GM23338 (cell line): ENCODE measurements around the gene CD19. TPM values are rescaled to one million over a fixed set of nuclear protein-coding genes. Genes with fewer than 3 reads are reported as not detected.

Experiments
- ATAC-seq: fragments of 200-7000 bp; cut with Tn5 transposase; 3 replicates; pipeline ENCODE4 v1.9.1; 2020
- DNase-seq: peaks from one replicate; pipeline ENCODE4 v3.0.0-alpha.2; 2015; ENCODE audit warnings: low spot score
- H2AFZ ChIP-seq: fragments of 200-600 bp; sonication (generic); 2 replicates; pipeline ENCODE4 v1.8.0; 2016; ENCODE audit warnings: antibody characterized with exemption, mild to moderate bottlenecking, moderate library complexity
- H3F3A ChIP-seq: fragments of 200-600 bp; sonication (generic); replicated peaks from 2 replicates; pipeline ENCODE4 v1.8.0; 2017; ENCODE audit warnings: antibody characterized with exemption, mixed run types, low read depth
- H3K27ac ChIP-seq: fragments of 200-600 bp; sonication (generic); 2 replicates; pipeline ENCODE4 v1.6.1; 2016; ENCODE audit warnings: low read depth
- H3K27me3 ChIP-seq: fragments of 200-600 bp; sonication (generic); 2 replicates; pipeline ENCODE4 v1.8.0; 2016; ENCODE audit warnings: mild to moderate bottlenecking, mixed run types, moderate library complexity; ENCODE audit not compliant: insufficient read depth
- H3K36me3 ChIP-seq: fragments of 200-600 bp; sonication (generic); 2 replicates; pipeline ENCODE4 v1.8.0; 2016; ENCODE audit warnings: mild to moderate bottlenecking; ENCODE audit not compliant: insufficient read depth
- H3K4me1 ChIP-seq: fragments of 200-600 bp; sonication (generic); 2 replicates; pipeline ENCODE4 v1.8.0; 2016; ENCODE audit warnings: mild to moderate bottlenecking, moderate library complexity; ENCODE audit not compliant: insufficient read depth
- H3K4me2 ChIP-seq: fragments of 200-600 bp; sonication (generic); 2 replicates; pipeline ENCODE4 v1.7.1; 2017; ENCODE audit warnings: mixed run types
- H3K4me3 ChIP-seq: fragments of 200-600 bp; sonication (generic); 2 replicates; pipeline ENCODE4 v1.6.1; 2016; ENCODE audit warnings: mixed run types
- H3K79me2 ChIP-seq: fragments of 200-600 bp; sonication (generic); replicated peaks from 2 replicates; pipeline ENCODE4 v1.8.0; 2017; ENCODE audit warnings: mild to moderate bottlenecking; ENCODE audit not compliant: insufficient read depth
- H3K9me2 ChIP-seq: fragments of 200-600 bp; sonication (generic); 2 replicates; pipeline ENCODE4 v1.8.0; 2017; ENCODE audit not compliant: insufficient read depth
- H4K20me1 ChIP-seq: fragments of 200-600 bp; sonication (generic); replicated peaks from 2 replicates; pipeline ENCODE4 v1.8.0; 2017; ENCODE audit warnings: mild to moderate bottlenecking; ENCODE audit not compliant: insufficient read depth
- H3K27ac Mint-ChIP-seq: 2 replicates; pipeline ENCODE4 v1.8.0; 2020; ENCODE audit warnings: inconsistent platforms, mild to moderate bottlenecking, moderate library complexity, mixed read lengths
- H3K27me3 Mint-ChIP-seq: 3 replicates; pipeline ENCODE4 v1.8.0; 2022; ENCODE audit warnings: low read depth, mild to moderate bottlenecking, moderate library complexity, mixed read lengths, inconsistent platforms; ENCODE audit not compliant: insufficient read depth, poor library complexity
- H3K36me3 Mint-ChIP-seq: 3 replicates; pipeline ENCODE4 v1.8.0; 2021; ENCODE audit warnings: low read depth, mild to moderate bottlenecking, inconsistent platforms, moderate library complexity, mixed read lengths
- H3K4me1 Mint-ChIP-seq: 3 replicates; pipeline ENCODE4 v1.8.0; 2020; ENCODE audit warnings: mild to moderate bottlenecking, inconsistent platforms, mixed read lengths
- H3K4me3 Mint-ChIP-seq: 3 replicates; pipeline ENCODE4 v1.8.0; 2021; ENCODE audit warnings: moderate library complexity, mild to moderate bottlenecking, inconsistent platforms, mixed read lengths
- H3K9me3 Mint-ChIP-seq: 3 replicates; pipeline ENCODE4 v1.8.0; 2020; ENCODE audit warnings: moderate library complexity, mild to moderate bottlenecking, inconsistent platforms, mixed read lengths
- CREB1 ChIP-seq: fragments of 250-450 bp; sonication (Bioruptor Pico); IDR thresholded peaks from 2 replicates; pipeline ENCODE4 v1.5.0; 2020; ENCODE audit warnings: low read depth, mild to moderate bottlenecking, moderate library complexity
- EZH2 ChIP-seq: fragments of 200-600 bp; sonication (generic); IDR thresholded peaks from one replicate; pipeline ENCODE4 v1.8.0; 2017; ENCODE audit warnings: antibody characterized with exemption, mild to moderate bottlenecking, low read depth; ENCODE audit not compliant: unreplicated experiment
- EZH2phosphoT487 ChIP-seq: fragments of 200-600 bp; sonication (generic); IDR thresholded peaks from one replicate; pipeline ENCODE4 v1.8.1; 2018; ENCODE audit warnings: antibody characterized with exemption; ENCODE audit not compliant: unreplicated experiment
- STAT1 ChIP-seq: IDR thresholded peaks from one replicate; pipeline ENCODE4 v1.6.1; 2016; ENCODE audit warnings: antibody characterized with exemption; ENCODE audit not compliant: unreplicated experiment
- ZNF114 ChIP-seq: fragments of 250-450 bp; sonication (Bioruptor Pico); IDR thresholded peaks from 2 replicates; pipeline ENCODE4 v1.5.0; 2020; ENCODE audit warnings: mild to moderate bottlenecking, moderate library complexity
- ZNF331 ChIP-seq: fragments of 250-450 bp; sonication (Bioruptor Pico); IDR thresholded peaks from 2 replicates; pipeline ENCODE4 v1.5.0; 2020; ENCODE audit warnings: low read depth, mild to moderate bottlenecking, moderate library complexity
- polyA plus RNA-seq: library from polyadenylated mRNA; unstranded; fragments of >200 nt; fragmentation: Nextera tagmentation; extraction: Ambion mirVana; gene quantifications from 2 replicates; pipeline ENCODE4 v1.2.1, GENCODE V29; 2016
- total RNA-seq: library from RNA; depleted of rRNA; stranded (reverse); fragments of >200 nt; shearing (Covaris generic); gene quantifications from 2 replicates; pipeline ENCODE4 v1.2.3, GENCODE V29; 2014
- TF ChIP-seq, protein P1 (sequence below): IDR thresholded peaks from one replicate; pipeline ENCODE4 v1.6.1; 2018; ENCODE audit warnings: antibody characterized with exemption; ENCODE audit not compliant: unreplicated experiment
- TF ChIP-seq, protein P2 (sequence below): fragments of 250-450 bp; sonication (Bioruptor Pico); IDR thresholded peaks from 2 replicates; pipeline ENCODE4 v1.5.0; 2020; ENCODE audit warnings: mild to moderate bottlenecking, moderate library complexity
- TF ChIP-seq, protein P3 (sequence below), 2 experiments: fragments of 200-600 bp in 1 of 2; sonication (generic) in 1 of 2; conservative IDR thresholded peaks; 2 replicates each; pipeline versions ENCODE4 v1.5.1 to v1.6.1; 2016 to 2017; ENCODE audit warnings: antibody characterized with exemption in 2 of 2, low read depth in 2 of 2, mild to moderate bottlenecking in 2 of 2, moderate library complexity in 1 of 2

The CD19 gene
- total and polyA plus RNA-seq, 2 experiments from 2014 or later = 0.83 to 1.9 TPM

GRCh38 chr16:28980929-28981328 lies 49.2 kb downstream of the CD19 start (continued):
- TF ChIP-seq EZH2 (no peak), ZNF114 (CRISPR knock-in tag) (no peak)
- TF ChIP-seq, protein P1, sequence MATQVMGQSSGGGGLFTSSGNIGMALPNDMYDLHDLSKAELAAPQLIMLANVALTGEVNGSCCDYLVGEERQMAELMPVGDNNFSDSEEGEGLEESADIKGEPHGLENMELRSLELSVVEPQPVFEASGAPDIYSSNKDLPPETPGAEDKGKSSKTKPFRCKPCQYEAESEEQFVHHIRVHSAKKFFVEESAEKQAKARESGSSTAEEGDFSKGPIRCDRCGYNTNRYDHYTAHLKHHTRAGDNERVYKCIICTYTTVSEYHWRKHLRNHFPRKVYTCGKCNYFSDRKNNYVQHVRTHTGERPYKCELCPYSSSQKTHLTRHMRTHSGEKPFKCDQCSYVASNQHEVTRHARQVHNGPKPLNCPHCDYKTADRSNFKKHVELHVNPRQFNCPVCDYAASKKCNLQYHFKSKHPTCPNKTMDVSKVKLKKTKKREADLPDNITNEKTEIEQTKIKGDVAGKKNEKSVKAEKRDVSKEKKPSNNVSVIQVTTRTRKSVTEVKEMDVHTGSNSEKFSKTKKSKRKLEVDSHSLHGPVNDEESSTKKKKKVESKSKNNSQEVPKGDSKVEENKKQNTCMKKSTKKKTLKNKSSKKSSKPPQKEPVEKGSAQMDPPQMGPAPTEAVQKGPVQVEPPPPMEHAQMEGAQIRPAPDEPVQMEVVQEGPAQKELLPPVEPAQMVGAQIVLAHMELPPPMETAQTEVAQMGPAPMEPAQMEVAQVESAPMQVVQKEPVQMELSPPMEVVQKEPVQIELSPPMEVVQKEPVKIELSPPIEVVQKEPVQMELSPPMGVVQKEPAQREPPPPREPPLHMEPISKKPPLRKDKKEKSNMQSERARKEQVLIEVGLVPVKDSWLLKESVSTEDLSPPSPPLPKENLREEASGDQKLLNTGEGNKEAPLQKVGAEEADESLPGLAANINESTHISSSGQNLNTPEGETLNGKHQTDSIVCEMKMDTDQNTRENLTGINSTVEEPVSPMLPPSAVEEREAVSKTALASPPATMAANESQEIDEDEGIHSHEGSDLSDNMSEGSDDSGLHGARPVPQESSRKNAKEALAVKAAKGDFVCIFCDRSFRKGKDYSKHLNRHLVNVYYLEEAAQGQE = no peak
- TF ChIP-seq, protein P2, sequence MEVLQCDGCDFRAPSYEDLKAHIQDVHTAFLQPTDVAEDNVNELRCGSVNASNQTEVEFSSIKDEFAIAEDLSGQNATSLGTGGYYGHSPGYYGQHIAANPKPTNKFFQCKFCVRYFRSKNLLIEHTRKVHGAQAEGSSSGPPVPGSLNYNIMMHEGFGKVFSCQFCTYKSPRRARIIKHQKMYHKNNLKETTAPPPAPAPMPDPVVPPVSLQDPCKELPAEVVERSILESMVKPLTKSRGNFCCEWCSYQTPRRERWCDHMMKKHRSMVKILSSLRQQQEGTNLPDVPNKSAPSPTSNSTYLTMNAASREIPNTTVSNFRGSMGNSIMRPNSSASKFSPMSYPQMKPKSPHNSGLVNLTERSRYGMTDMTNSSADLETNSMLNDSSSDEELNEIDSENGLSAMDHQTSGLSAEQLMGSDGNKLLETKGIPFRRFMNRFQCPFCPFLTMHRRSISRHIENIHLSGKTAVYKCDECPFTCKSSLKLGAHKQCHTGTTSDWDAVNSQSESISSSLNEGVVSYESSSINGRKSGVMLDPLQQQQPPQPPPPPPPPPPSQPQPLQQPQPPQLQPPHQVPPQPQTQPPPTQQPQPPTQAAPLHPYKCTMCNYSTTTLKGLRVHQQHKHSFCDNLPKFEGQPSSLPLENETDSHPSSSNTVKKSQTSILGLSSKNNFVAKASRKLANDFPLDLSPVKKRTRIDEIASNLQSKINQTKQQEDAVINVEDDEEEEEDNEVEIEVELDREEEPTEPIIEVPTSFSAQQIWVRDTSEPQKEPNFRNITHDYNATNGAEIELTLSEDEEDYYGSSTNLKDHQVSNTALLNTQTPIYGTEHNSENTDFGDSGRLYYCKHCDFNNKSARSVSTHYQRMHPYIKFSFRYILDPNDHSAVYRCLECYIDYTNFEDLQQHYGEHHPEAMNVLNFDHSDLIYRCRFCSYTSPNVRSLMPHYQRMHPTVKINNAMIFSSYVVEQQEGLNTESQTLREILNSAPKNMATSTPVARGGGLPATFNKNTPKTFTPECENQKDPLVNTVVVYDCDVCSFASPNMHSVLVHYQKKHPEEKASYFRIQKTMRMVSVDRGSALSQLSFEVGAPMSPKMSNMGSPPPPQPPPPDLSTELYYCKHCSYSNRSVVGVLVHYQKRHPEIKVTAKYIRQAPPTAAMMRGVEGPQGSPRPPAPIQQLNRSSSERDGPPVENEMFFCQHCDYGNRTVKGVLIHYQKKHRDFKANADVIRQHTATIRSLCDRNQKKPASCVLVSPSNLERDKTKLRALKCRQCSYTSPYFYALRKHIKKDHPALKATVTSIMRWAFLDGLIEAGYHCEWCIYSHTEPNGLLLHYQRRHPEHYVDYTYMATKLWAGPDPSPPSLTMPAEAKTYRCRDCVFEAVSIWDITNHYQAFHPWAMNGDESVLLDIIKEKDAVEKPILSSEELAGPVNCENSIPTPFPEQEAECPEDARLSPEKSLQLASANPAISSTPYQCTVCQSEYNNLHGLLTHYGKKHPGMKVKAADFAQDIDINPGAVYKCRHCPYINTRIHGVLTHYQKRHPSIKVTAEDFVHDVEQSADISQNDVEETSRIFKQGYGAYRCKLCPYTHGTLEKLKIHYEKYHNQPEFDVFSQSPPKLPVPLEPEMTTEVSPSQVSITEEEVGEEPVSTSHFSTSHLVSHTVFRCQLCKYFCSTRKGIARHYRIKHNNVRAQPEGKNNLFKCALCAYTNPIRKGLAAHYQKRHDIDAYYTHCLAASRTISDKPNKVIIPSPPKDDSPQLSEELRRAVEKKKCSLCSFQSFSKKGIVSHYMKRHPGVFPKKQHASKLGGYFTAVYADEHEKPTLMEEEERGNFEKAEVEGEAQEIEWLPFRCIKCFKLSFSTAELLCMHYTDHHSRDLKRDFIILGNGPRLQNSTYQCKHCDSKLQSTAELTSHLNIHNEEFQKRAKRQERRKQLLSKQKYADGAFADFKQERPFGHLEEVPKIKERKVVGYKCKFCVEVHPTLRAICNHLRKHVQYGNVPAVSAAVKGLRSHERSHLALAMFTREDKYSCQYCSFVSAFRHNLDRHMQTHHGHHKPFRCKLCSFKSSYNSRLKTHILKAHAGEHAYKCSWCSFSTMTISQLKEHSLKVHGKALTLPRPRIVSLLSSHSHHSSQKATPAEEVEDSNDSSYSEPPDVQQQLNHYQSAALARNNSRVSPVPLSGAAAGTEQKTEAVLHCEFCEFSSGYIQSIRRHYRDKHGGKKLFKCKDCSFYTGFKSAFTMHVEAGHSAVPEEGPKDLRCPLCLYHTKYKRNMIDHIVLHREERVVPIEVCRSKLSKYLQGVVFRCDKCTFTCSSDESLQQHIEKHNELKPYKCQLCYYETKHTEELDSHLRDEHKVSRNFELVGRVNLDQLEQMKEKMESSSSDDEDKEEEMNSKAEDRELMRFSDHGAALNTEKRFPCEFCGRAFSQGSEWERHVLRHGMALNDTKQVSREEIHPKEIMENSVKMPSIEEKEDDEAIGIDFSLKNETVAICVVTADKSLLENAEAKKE = no peak

GRCh38 chr16:28981517-28981916 lies 49.7 kb downstream of the CD19 start:
- H3K27me3 ChIP-seq = no peaks in the 10 kb centered on the region
- no peaks in the 10 kb centered on the region for H3K79me2 ChIP-seq
- no peaks in the 10 kb centered on the region; the same call in 1 of the 2 replicates for H4K20me1 ChIP-seq
- Mint-ChIP-seq H3K27ac (no peak overlapping the region), H3K4me1 (no peaks in the 10 kb centered on the region; the same call in 2 of the 3 replicates), H3K36me3 (peaks cover 49% of the 10 kb centered on the region), H3K9me3 (peaks cover 5% of the 10 kb centered on the region; the same call in 2 of the 3 replicates), H3K4me3 (no peak overlapping the region), H3K27me3 (peaks cover 11% of the 10 kb centered on the region)
- no peaks in the 10 kb centered on the region for H3K9me2 ChIP-seq
- ATAC-seq (peak; percentile 56), DNase-seq (peak; percentile 76)
- no peaks in the 10 kb centered on the region for H3K4me1 ChIP-seq
- H3F3A ChIP-seq = no peaks in the 10 kb centered on the region
- H3K27ac ChIP-seq = no peak overlapping the region
- no peak overlapping the region for H2AFZ ChIP-seq
- no peaks in the 10 kb centered on the region for H3K36me3 ChIP-seq
- no peak overlapping the region for H3K4me2 ChIP-seq
- TF ChIP-seq EZH2 (no peak), CREB1 (CRISPR knock-in tag) (no peak), EZH2phosphoT487 (no peak), ZNF114 (CRISPR knock-in tag) (no peak), STAT1 (no peak), ZNF331 (no peak)
- TF ChIP-seq, protein P3, sequence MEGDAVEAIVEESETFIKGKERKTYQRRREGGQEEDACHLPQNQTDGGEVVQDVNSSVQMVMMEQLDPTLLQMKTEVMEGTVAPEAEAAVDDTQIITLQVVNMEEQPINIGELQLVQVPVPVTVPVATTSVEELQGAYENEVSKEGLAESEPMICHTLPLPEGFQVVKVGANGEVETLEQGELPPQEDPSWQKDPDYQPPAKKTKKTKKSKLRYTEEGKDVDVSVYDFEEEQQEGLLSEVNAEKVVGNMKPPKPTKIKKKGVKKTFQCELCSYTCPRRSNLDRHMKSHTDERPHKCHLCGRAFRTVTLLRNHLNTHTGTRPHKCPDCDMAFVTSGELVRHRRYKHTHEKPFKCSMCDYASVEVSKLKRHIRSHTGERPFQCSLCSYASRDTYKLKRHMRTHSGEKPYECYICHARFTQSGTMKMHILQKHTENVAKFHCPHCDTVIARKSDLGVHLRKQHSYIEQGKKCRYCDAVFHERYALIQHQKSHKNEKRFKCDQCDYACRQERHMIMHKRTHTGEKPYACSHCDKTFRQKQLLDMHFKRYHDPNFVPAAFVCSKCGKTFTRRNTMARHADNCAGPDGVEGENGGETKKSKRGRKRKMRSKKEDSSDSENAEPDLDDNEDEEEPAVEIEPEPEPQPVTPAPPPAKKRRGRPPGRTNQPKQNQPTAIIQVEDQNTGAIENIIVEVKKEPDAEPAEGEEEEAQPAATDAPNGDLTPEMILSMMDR (conservative IDR thresholded peaks at IDR 0.05; ENCODE audit: low read depth in 2 of 2) = peak; percentile 84 to 85
- H3K4me3 ChIP-seq = no peak overlapping the region
